ENCODE results near the gene UFD1.

GRCh38 chr22:19456541-19456940 lies 22.5 kb downstream of the UFD1 start:
- TF ChIP-seq CTCF (IDR thresholded peaks at IDR 0.05): no peak
- TF ChIP-seq POLR2A (IDR thresholded peaks at IDR 0.05): no peak
- no peak for TF ChIP-seq EP300 (IDR thresholded peaks at IDR 0.05)

Measured in tibial nerve (tissue), 4 donors.